SK-N-SH treated with all-trans-retinoic acid at 6 μM for 48 hours (cell line): ENCODE data around the gene ITGB3BP.
"Not testable (repeated sequence)": the region's sequence is repeated elsewhere in the genome, so short reads cannot be mapped to it uniquely, and the experiment has no call there.

Experiments
- ATAC-seq: fragments of 200-7000 bp; cut with Tn5 transposase; 3 replicates; pipeline ENCODE4 v1.9.1; 2020; ENCODE audit warnings: mild to moderate bottlenecking, moderate library complexity
- ARNTL ChIP-seq: fragments of 450-650 bp; formaldehyde crosslinking; IDR thresholded peaks from 2 replicates; pipeline ENCODE4 v1.5.0; 2020; ENCODE audit warnings: low read depth, mild to moderate bottlenecking, moderate library complexity, borderline replicate concordance
- BACH2 ChIP-seq: fragments of 250-450 bp; sonication (Bioruptor Pico); IDR thresholded peaks from 2 replicates; pipeline ENCODE4 v1.9.0; 2021; ENCODE audit warnings: mild to moderate bottlenecking, borderline replicate concordance
- CREB5 ChIP-seq: fragments of 250-450 bp; sonication (Bioruptor Pico); IDR thresholded peaks from 2 replicates; pipeline ENCODE4 v1.5.1; 2020; ENCODE audit warnings: low read depth, mild to moderate bottlenecking, moderate library complexity
- CSDC2 ChIP-seq: fragments of 250-450 bp; sonication (Bioruptor Pico); IDR thresholded peaks from 2 replicates; pipeline ENCODE4 v1.5.0; 2020; ENCODE audit warnings: mild to moderate bottlenecking, moderate library complexity
- ESRRG ChIP-seq: fragments of 250-450 bp; sonication (Bioruptor Pico); IDR thresholded peaks from 2 replicates; pipeline ENCODE4 v1.6.1; 2021; ENCODE audit warnings: mild to moderate bottlenecking
- GLIS3 ChIP-seq: fragments of 250-450 bp; sonication (Bioruptor Pico); IDR thresholded peaks from 2 replicates; pipeline ENCODE4 v1.5.0; 2020; ENCODE audit warnings: mild to moderate bottlenecking, moderate library complexity
- ISL1 ChIP-seq: fragments of 250-450 bp; sonication (Bioruptor Pico); IDR thresholded peaks from 2 replicates; pipeline ENCODE4 v2.1.2; 2022; ENCODE audit warnings: mild to moderate bottlenecking, moderate library complexity
- PATZ1 ChIP-seq: fragments of 250-450 bp; sonication (Bioruptor Pico); IDR thresholded peaks from 2 replicates; pipeline ENCODE4 v1.8.0; 2020; ENCODE audit warnings: mild to moderate bottlenecking, moderate library complexity, borderline replicate concordance
- POU6F1 ChIP-seq: fragments of 250-450 bp; sonication (Bioruptor Pico); IDR thresholded peaks from 2 replicates; pipeline ENCODE4 v1.8.0; 2021; ENCODE audit warnings: low read depth, mild to moderate bottlenecking, moderate library complexity, borderline replicate concordance
- PPARA ChIP-seq: fragments of 250-450 bp; sonication (Bioruptor Pico); IDR thresholded peaks from 2 replicates; pipeline ENCODE4 v1.5.0; 2020; ENCODE audit warnings: mild to moderate bottlenecking, borderline replicate concordance
- TCF4 ChIP-seq: fragments of 250-450 bp; sonication (Bioruptor Pico); IDR thresholded peaks from 2 replicates; pipeline ENCODE4 v1.8.0; 2021; ENCODE audit warnings: mild to moderate bottlenecking, moderate library complexity, borderline replicate concordance
- TOX ChIP-seq: fragments of 250-450 bp; sonication (Bioruptor Pico); IDR thresholded peaks from 2 replicates; pipeline ENCODE4 v1.8.0; 2021; ENCODE audit warnings: mild to moderate bottlenecking, moderate library complexity, borderline replicate concordance
- TSHZ2 ChIP-seq: fragments of 250-450 bp; sonication (Bioruptor Pico); IDR thresholded peaks from 2 replicates; pipeline ENCODE4 v1.5.0; 2020; ENCODE audit warnings: mild to moderate bottlenecking, moderate library complexity
- ZC3H10 ChIP-seq: fragments of 250-450 bp; sonication (Bioruptor Pico); IDR thresholded peaks from 2 replicates; pipeline ENCODE4 v1.5.1; 2021; ENCODE audit warnings: mild to moderate bottlenecking, moderate library complexity
- ZFP3 ChIP-seq: fragments of 250-450 bp; sonication (Bioruptor Pico); IDR thresholded peaks from 2 replicates; pipeline ENCODE4 v1.5.0; 2020; ENCODE audit warnings: mild to moderate bottlenecking, moderate library complexity
- ZNF565 ChIP-seq: fragments of 450-650 bp; formaldehyde crosslinking; conservative IDR thresholded peaks from 2 replicates; pipeline ENCODE4 v1.5.0; 2020; ENCODE audit warnings: low read depth, mild to moderate bottlenecking, moderate library complexity
- ZNF70 ChIP-seq: fragments of 450-650 bp; formaldehyde crosslinking; IDR thresholded peaks from 2 replicates; pipeline ENCODE4 v1.5.0; 2020; ENCODE audit warnings: mild to moderate bottlenecking, moderate library complexity
- ZNF8 ChIP-seq: fragments of 450-650 bp; formaldehyde crosslinking; IDR thresholded peaks from 2 replicates; pipeline ENCODE4 v1.5.0; 2020; ENCODE audit warnings: mild to moderate bottlenecking, moderate library complexity

Gene ITGB3BP

GRCh38 chr1:63522891-63523728 lies at the start of gene ITGB3BP, which contains the start of gene EFCAB7:
ITGB3BP (minus strand) TSS chr1:63523225; CDS start chr1:63523133, 92 bp downstream.
EFCAB7 (plus strand) TSS chr1:63523525; CDS start chr1:63525573, 2,048 bp downstream.
- ATAC-seq = peak; percentile 94
- TF ChIP-seq ISL1 (no peak), ZFP3 (CRISPR knock-in tag) (peak; percentile 67; the same call in 1 of the 2 replicates), PPARA (CRISPR knock-in tag) (no peak), TSHZ2 (CRISPR knock-in tag) (peak; percentile 74; the same call in 1 of the 2 replicates), ZNF8 (peak; percentile 76), TOX (CRISPR knock-in tag) (no peak), CSDC2 (CRISPR knock-in tag) (no peak), ZNF70 (CRISPR knock-in tag) (peak; percentile 68; the same call in 1 of the 2 replicates), PATZ1 (CRISPR knock-in tag) (no peak), ARNTL (CRISPR knock-in tag) (no peak), POU6F1 (CRISPR knock-in tag) (peak; percentile 99), CREB5 (CRISPR knock-in tag) (peak; percentile 40; the same call in 1 of the 2 replicates)

- not testable (repeated sequence) for ATAC-seq
Observed at GRCh38 chr1:63572686-63573085, 49.7 kb upstream of the ITGB3BP start.

- TF ChIP-seq PPARA (CRISPR knock-in tag) (no peak), CREB5 (CRISPR knock-in tag) (no peak), CSDC2 (CRISPR knock-in tag) (no peak), TOX (CRISPR knock-in tag) (no peak), ZC3H10 (CRISPR knock-in tag) (no peak), GLIS3 (CRISPR knock-in tag) (no peak), ARNTL (CRISPR knock-in tag) (no peak)
- ATAC-seq = no peak
Observed at GRCh38 chr1:63569640-63570316, 46.8 kb upstream of the ITGB3BP start.

- ATAC-seq = no peak
- TF ChIP-seq CSDC2 (CRISPR knock-in tag) (no peak), TOX (CRISPR knock-in tag) (no peak), CREB5 (CRISPR knock-in tag) (no peak), ESRRG (CRISPR knock-in tag) (no peak), TCF4 (CRISPR knock-in tag) (no peak), ISL1 (no peak), TSHZ2 (CRISPR knock-in tag) (no peak), ZNF565 (CRISPR knock-in tag) (no peak), BACH2 (no peak), ZC3H10 (CRISPR knock-in tag) (no peak)
Observed at GRCh38 chr1:63569068-63569467, 46.0 kb upstream of the ITGB3BP start.
